Endothelial cell of umbilical vein (primary cell): ENCODE data around the gene HSPA9. TPM values are rescaled to one million over a fixed set of nuclear protein-coding genes. Genes with fewer than 3 reads are reported as not detected.

ENCODE experiments used
- BruUV-seq: library from RNA; stranded (reverse); fragments of 400-500 nt; replicated peaks from 2 replicates; lab custom pipeline; 2021; lab: Mats Ljungman, UMichigan
- CTCF ChIA-PET: fragments of 300-600, 350-600 bp; sonication (Branson Sonifier 250); formaldehyde crosslinking; loops from one replicate; lab custom pipeline; 2021; ENCODE audit warnings: antibody characterized with exemption, inconsistent platforms; lab: Charles Lee
- POLR2A ChIA-PET: fragments of 300-600, 350-600 bp; sonication (Branson Sonifier 250); formaldehyde crosslinking; loops from one replicate; lab custom pipeline; 2021; ENCODE audit warnings: antibody characterized with exemption, inconsistent platforms; lab: Charles Lee
- DNase-seq: peaks from one replicate; pipeline ENCODE4 v3.0.0-alpha.2; 2011; ENCODE audit warnings: low read depth, low spot score
- FAIRE-seq: peaks from 2 replicates; lab custom pipeline; 2011; peaks lifted over from hg19 to GRCh38; lab: Jason Lieb, UNC
- H2AFZ ChIP-seq: 2 replicates; pipeline ENCODE4 v1.6.0; 2012; ENCODE audit warnings: low read depth, low read length, control low read depth, inconsistent platforms
- H3K27ac ChIP-seq: 2 replicates; pipeline ENCODE4 v1.5.1; 2011; ENCODE audit warnings: low read depth, mild to moderate bottlenecking, control low read depth, low read length, moderate library complexity; ENCODE audit not compliant: insufficient read depth
- H3K27me3 ChIP-seq, 2 experiments: 2 replicates each; pipeline versions ENCODE4 v1.6.0 to v1.6.1; 2011; ENCODE audit warnings: low read length in 2 of 2, mixed read lengths in 1 of 2; ENCODE audit not compliant: control insufficient read depth in 2 of 2, insufficient read depth in 2 of 2
- H3K36me3 ChIP-seq, 2 experiments: 2 replicates in 1 of 2; 3 replicates in 1 of 2; pipeline ENCODE4 v1.5.1; 2011; ENCODE audit warnings: low read length in 2 of 2, mild to moderate bottlenecking in 1 of 2, moderate library complexity in 1 of 2; ENCODE audit not compliant: control insufficient read depth in 2 of 2, insufficient read depth in 2 of 2; ENCODE audit errors: extremely low read depth in 1 of 2
- H3K4me1 ChIP-seq: 3 replicates; pipeline ENCODE4 v1.5.1; 2011; ENCODE audit warnings: mild to moderate bottlenecking, low read length; ENCODE audit not compliant: control insufficient read depth, insufficient read depth; ENCODE audit errors: extremely low read depth
- H3K4me2 ChIP-seq: 2 replicates; pipeline ENCODE4 v1.6.1; 2011; ENCODE audit warnings: low read length, control low read depth, mixed read lengths; ENCODE audit not compliant: insufficient read depth
- H3K4me3 ChIP-seq, 3 experiments: fragments of 200-600 bp in 1 of 3; sonication (generic), shearing (Covaris generic) in 1 of 3; replicated peaks in 1 of 3; 2 replicates each; pipeline ENCODE4 v1.5.1; 2011 to 2016; ENCODE audit warnings: control low read depth in 3 of 3, low read length in 3 of 3, mild to moderate bottlenecking in 2 of 3, inconsistent platforms in 1 of 3, low read depth in 1 of 3, moderate library complexity in 1 of 3; ENCODE audit not compliant: insufficient read depth in 1 of 3
- H3K79me2 ChIP-seq: 2 replicates; pipeline ENCODE4 v1.6.0; 2012; ENCODE audit warnings: low read length, inconsistent platforms; ENCODE audit not compliant: control insufficient read depth, insufficient read depth
- H3K9ac ChIP-seq: replicated peaks from 2 replicates; pipeline ENCODE3; 2011; ENCODE audit warnings: low read length, control low read depth; ENCODE audit not compliant: insufficient read depth; ENCODE audit errors: extremely low read depth
- H3K9me1 ChIP-seq: replicated peaks from 3 replicates; pipeline ENCODE4 v1.6.0; 2011; ENCODE audit warnings: mild to moderate bottlenecking, low read length; ENCODE audit not compliant: control insufficient read depth, insufficient read depth; ENCODE audit errors: extremely low read depth
- H3K9me3 ChIP-seq: replicated peaks from 2 replicates; pipeline ENCODE4 v1.5.1; 2012; ENCODE audit warnings: low read length, inconsistent platforms; ENCODE audit not compliant: control insufficient read depth, insufficient read depth
- H4K20me1 ChIP-seq: replicated peaks from 2 replicates; pipeline ENCODE3; 2011; ENCODE audit warnings: mild to moderate bottlenecking, low read length; ENCODE audit not compliant: control insufficient read depth, insufficient read depth; ENCODE audit errors: extremely low read depth
- EZH2 ChIP-seq: IDR thresholded peaks from 2 replicates; pipeline ENCODE4 v1.6.1; 2012; ENCODE audit warnings: borderline replicate concordance, low read depth, mild to moderate bottlenecking, moderate library complexity, low read length, inconsistent platforms; ENCODE audit not compliant: severe bottlenecking
- FOS ChIP-seq: IDR thresholded peaks from 2 replicates; pipeline ENCODE4 v1.6.1; 2011; ENCODE audit warnings: mild to moderate bottlenecking, low read length, moderate library complexity, borderline replicate concordance; ENCODE audit not compliant: insufficient read depth
- GATA2 ChIP-seq: IDR thresholded peaks from 2 replicates; pipeline ENCODE4 v1.7.0; 2011; ENCODE audit warnings: low read depth, mild to moderate bottlenecking, moderate library complexity, mixed read lengths, low read length; ENCODE audit not compliant: insufficient read length, insufficient read depth
- JUN ChIP-seq: IDR thresholded peaks from 2 replicates; pipeline ENCODE4 v1.6.1; 2011; ENCODE audit warnings: borderline replicate concordance, low read depth; ENCODE audit not compliant: insufficient read length, insufficient read depth
- MAX ChIP-seq: IDR thresholded peaks from 2 replicates; pipeline ENCODE4 v1.6.1; 2011; ENCODE audit not compliant: insufficient read depth, insufficient read length
- MYC ChIP-seq: IDR thresholded peaks from one replicate; pipeline ENCODE4 v1.6.1; 2011; ENCODE audit warnings: mild to moderate bottlenecking, low read depth, low read length
- POLR2A ChIP-seq: IDR thresholded peaks from 2 replicates; pipeline ENCODE4 v1.6.1; 2012; ENCODE audit warnings: low read depth, mild to moderate bottlenecking, control low read depth, low read length
- dilution Hi-C: fragments of 300-500 bp; cut with MboI; formaldehyde crosslinking; loops from one replicate; pipeline ENCODE4 v1.15.0; 2019; ENCODE audit warnings: low sequenced_read_pairs; ENCODE audit not compliant: extremely low pct_ligation_motif_present
- intact Hi-C: fragments of 100-400 bp; cut with micrococcal nuclease; formaldehyde crosslinking; loops from one replicate; pipeline ENCODE4 v1.10.0; 2022
- polyA plus RNA-seq, 4 experiments: library from polyadenylated mRNA; depleted of rRNA in 3 of 4; stranded (reverse) in 3 of 4; unstranded in 1 of 4; fragments of >200 nt; gene quantifications; 2 replicates each; pipeline versions ENCODE4 v1.2.1 to v1.2.3, GENCODE V29; 2011 to 2012; ENCODE audit warnings: missing spikeins in 1 of 4
- total RNA-seq: library from RNA; stranded (reverse); gene quantifications from 2 replicates; pipeline ENCODE4 v1.2.3, GENCODE V29; 2021

Gene HSPA9
- total and polyA plus RNA-seq, 2 donors (not counting 3 experiments of a cell fraction or from before 2014, with no cell fraction given): 99.6 to 192 TPM

DNA sequence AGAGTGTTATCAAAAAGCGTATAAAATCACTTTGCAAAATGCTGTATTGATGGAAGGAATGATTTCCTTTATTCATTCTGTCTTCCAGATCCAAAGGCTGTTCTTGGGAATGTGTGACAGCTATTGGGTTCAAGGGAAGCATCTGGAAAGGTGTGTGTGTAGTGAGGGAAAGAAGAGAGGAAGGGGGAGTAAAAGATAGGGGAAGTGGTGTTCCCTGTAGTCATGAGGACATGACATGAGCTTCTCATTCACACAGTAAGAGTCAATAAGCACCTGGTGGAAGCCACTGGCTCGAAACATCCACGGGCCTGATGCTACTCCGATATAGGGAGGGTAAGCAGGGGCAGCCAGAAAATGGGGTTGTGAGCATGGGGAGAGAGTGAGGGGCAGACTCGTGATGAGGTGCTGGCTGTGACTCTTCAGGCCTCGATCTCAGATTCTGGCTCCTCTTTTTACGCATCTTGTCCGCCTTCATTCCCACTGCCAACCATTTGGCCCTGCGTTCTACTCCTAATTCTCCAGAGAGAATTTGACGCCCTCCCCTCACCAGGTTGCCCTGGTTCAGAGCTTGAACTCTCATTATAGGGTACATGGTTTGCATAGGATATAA lies 29.1 kb upstream of the HSPA9 start:
- ChIA-PET CTCF (interaction anchor here (1.9 to 3.2 kb wide), 4 partner anchors 10 to 185 kb away, joined by 6 to 25 read pairs (median 17); no protein-coding TSS in a partner anchor), POLR2A (interaction anchor here (0.6 kb wide), 1 partner anchor 11 kb away, joined by 5 read pairs; no protein-coding TSS in a partner anchor)
- dilution Hi-C loops: no loop called here
- H3K27ac ChIP-seq: no peak overlapping the region
- no peaks in the 10 kb centered on the region for H3K79me2 ChIP-seq
- no peak for DNase-seq
- H3K36me3 ChIP-seq: no peaks in the 10 kb centered on the region
- H3K9me1 ChIP-seq: no peaks in the 10 kb centered on the region
- no peaks in the 10 kb centered on the region for H3K9me3 ChIP-seq
- no peaks in the 10 kb centered on the region for H4K20me1 ChIP-seq
- no peak for FAIRE-seq
- no peak overlapping the region for H3K4me2 ChIP-seq
- no peak overlapping the region for H2AFZ ChIP-seq
- peaks cover 7% of the 10 kb centered on the region for H3K4me1 ChIP-seq
- H3K4me3 ChIP-seq: no peak overlapping the region
- TF ChIP-seq EZH2 (no peak), GATA2 (no peak), JUN (no peak), MYC (no peak), POLR2A (no peak), FOS (no peak), MAX (no peak)
- peaks cover 5 to 20% of the 10 kb centered on the region in 2 experiments for H3K27me3 ChIP-seq
- H3K9ac ChIP-seq: no peak overlapping the region
- BruUV-seq: no TSS peak
- intact Hi-C loops: no loop called here
